Measurements from ENCODE around the gene SYT14. TPM values are rescaled to one million over a fixed set of nuclear protein-coding genes. Genes with fewer than 3 reads are reported as not detected.
"Not testable (repeated sequence)": the region's sequence is repeated elsewhere in the genome, so short reads cannot be mapped to it uniquely, and the experiment has no call there.

Gene SYT14
- total RNA-seq, 1 donor from 2014 or later = 3.9 TPM

DNA sequence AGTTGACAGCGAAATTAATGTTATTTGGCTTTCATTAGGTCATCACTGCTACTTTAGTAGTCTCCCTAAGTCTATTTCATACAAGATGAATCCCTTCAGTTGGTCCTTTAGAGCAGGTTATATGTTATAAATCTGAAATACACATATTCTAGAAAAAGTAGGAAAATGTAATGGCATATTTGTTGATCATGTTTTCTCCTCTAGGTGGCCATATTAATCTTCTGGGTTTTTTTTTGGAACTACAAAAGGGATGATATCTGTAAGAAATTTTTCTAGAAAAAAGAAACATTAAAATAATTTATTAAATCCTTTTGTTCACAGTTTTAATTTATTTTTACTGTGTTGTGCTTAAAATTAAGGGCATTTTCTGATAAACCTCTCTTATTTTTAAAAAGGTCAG lies 87.9 kb downstream of the SYT14 start:
- DNase-seq (ENCODE audit: low spot score) = no peak

DNA sequence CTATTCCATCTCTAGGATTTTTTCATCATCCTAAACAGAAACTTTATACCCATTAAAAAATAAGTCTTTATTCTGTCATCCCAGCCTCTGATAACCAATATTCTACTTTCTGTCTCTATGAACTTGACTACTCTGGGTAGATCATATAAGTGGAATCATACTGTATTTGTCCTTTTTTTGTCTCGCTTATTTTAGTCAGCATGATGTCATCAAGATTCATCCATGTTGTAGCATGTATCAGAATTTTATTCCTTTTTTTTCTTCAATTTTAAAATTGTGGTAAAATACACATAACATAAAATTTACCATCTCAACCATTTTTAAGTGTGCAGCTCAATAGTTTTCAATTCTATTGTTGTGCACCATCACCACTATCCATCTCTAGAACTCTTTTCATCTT lies 90.0 kb downstream of the SYT14 start:
- no peak for DNase-seq (ENCODE audit: low spot score)

DNA sequence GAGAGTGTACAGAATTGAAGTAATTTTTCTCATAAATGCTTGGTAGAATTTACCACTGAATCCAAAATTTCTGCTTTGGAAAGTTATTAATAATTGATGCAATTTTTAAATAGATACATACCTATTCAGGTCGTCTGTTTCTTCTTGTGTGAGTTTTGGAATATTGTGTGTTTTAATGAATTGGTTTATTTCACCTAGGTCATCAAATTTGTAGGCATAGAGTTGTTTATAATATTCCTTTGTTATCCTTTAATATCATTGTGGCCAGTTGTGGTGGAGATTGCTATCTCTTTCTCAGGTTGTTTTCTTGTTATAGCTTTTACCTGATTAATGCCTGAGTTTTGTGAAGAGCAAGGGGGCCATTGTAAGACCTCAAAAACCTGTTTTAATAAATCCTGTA lies 93.5 kb downstream of the SYT14 start:
- DNase-seq (ENCODE audit: low spot score) = no peak

DNA sequence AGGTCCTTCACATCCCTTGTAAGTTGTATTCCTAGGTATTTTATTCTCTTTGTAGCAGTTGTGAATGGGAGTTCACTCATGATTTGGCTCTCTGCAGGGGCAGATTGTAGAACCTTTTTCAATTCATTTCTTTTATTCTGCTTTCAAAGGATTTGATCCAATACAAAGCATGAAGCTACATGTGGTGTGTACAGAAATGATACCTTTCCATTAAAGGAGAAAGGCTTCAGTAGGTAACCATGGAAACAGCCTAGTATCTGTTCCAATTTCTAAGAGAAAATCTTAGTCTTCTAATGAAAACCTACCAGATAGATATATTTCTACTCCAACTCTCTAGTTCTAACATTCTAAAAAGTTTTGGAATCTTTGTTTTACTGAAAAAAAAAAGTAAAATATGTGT lies 105.0 kb downstream of the SYT14 start:
- no peak for DNase-seq (ENCODE audit: low spot score)

DNA sequence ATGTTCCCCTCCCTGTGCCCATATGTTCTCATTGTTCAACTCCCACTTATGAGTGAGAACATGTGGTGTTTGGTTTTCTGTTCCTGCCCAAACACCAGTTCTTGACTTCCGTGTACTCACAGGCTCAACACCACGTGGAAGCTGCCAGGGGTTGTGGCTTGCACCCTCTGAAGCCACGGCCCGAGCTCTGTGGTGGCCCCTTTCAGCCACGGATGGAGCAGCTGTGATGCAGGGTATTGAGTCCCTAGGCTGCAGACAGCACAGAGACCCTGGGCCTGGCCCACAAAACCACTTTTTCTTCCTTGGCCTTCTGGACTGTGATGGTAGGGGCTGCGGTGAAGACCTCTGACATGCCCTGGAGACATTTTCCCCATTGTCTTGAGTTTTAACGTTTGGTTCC lies 111.6 kb downstream of the SYT14 start:
- DNase-seq (ENCODE audit: low spot score) = no peak

DNA sequence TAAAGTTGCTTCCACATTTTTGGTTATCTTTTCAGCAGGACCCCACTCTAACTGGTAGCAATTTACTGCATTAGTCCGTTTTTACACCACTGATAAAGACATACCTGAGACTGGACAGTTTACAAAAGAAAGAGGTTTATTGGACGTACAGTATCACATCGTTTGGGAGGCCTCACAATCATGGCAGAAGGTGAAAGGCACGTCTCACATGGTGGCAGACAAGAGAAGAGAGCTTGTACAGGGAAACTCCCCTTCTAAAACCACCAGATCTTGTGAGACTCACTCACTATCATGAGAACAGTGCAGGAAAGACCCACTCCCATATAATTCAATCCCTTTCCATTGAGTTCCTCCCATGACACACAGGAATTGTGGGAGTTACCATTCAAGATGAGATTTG lies 112.5 kb downstream of the SYT14 start:
- DNase-seq (ENCODE audit: low spot score) = not testable (repeated sequence)

DNA sequence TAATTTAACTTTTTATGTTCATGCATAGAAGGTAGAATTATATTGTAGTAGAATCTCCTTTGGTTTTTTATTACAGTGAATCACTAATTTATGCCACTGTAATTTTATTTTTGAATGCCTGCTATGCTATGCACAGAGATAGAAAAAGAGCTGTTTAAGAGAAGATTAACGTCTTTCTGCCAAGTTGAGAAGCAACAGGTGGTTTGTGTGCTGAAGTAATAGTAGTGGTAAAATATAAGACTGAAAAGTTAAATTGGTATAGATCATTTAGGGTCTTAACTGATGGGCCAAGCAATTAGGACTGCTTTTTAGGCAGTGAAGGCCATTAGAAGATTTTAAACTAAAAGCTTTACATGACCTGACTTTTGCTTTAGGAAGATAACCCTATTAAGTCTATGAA lies 115.1 kb downstream of the SYT14 start:
- DNase-seq (ENCODE audit: low spot score) = no peak

DNA sequence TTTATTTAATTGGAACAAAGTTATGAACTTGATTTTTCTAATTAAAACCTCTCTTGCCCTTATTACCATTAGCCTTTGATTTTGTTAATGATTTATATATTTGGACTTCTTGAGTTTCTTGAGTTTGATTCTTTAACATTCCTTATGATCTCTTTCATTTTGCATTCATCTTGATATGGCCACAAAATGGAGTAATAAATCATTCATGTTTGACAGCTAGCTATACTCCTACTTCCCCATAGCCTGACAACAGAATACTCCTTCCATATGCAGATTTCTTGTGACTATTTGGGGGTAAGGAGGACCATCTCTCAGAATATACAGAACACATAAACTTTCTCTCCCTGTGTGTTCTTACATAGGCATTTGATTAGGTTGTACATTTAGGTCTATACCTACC lies 119.6 kb downstream of the SYT14 start:
- DNase-seq (ENCODE audit: low spot score) = no peak

DNA sequence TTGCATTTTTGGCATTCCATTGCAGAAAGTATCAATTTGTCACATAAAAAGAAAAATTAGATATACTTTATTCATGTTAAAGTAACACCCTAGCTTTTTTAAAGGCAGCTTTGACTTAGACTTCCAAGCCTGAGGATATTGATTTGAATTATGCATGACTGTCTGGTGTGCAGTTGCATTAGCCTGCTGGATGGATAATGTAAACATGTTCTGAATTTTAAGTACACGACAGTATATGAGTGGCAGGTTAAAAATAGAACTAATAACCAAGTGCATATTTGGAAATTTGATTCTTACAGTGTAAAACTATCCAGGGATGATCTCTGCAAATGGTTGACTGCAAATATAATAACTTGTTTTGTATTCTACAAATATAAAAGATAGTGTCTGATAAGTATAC lies 124.0 kb downstream of the SYT14 start:
- no peak for DNase-seq (ENCODE audit: low spot score)

DNA sequence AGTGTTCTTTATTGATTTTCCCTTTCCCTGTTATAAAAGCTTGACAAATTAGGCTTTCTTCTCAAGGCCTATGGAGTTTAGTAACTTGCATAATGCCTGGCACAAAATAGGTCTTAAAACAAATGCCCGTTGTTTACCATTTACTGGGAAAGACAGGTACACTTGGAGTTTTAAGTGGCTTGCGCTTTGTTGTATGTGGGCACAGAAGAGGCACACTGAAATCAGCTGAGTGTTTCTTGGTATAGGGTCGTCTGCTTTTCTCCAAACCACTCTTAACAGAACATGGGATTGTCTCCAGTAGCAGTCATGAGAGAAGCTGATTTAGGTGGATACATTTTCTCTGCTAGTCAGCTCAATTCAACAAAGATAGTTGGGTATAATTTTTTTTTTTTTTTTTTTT lies 132.5 kb downstream of the SYT14 start:
- DNase-seq (ENCODE audit: low spot score) = no peak

DNA sequence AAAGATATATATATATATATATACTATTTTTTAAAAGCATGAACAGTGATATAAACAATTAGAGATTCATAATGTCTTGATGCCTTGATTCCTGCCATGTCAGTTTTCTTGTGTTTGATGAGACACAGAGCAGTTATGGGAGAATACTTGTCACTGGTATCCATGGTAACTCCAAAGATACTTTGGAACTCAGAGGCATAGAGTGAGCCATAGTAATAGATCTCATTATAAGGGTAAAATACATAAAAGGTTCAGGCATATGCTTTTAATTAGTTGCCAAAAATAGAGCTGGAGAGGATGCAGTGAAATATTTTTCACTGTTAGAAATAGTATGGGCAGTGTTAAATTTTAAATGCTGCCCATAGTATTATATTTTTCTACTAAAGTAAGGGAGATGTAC lies 134.1 kb downstream of the SYT14 start:
- DNase-seq (ENCODE audit: low spot score) = no peak

DNA sequence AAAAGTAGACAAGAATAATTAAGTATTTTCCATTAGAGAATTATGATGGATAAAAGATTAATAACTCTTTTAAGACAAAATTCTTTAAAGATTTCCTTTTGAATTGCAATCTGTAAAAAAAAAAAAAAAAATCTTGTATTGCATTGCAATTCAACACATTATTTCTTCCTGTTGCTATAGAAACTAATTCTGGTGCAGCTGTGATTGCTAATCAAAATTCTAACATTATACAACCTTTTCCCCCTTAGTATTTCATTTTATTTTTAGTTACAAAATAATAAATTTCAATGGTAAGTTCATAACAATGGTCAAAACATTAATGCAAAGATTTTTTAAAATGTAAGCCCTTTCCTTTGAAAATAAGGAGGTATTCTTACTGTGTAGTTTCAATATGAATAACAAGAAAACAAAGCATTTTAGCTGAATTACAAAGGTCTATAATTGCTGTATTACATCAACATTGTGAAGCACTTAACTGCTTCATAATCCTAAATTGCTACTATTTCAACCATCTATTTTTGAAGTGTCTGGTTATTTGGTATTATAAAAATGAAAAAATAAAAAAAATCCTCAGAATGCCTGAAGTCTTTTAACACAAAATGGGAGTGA lies 135.0 kb downstream of the SYT14 start:
- no peak for DNase-seq (ENCODE audit: low spot score)

DNA sequence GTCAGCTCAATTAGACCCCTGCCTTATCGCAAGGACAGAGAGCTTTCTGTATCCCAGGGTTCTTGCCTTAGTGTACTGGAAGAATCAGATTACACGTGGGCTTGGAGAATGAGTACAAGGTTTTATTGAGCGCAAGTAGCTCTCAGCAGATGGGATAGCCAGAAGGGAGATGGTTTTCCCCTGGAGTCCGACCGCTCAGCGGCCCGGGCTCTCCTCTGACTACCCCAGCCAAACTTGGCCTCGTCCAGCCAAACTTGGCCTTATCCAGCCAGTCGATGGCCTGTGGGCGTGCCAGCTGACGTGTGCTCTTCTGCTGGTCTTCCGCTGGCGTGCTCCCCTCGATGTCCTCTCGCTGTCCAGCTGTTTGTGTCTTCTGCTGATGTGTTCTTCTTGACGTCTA lies 136.9 kb downstream of the SYT14 start:
- no peak for DNase-seq (ENCODE audit: low spot score)

DNA sequence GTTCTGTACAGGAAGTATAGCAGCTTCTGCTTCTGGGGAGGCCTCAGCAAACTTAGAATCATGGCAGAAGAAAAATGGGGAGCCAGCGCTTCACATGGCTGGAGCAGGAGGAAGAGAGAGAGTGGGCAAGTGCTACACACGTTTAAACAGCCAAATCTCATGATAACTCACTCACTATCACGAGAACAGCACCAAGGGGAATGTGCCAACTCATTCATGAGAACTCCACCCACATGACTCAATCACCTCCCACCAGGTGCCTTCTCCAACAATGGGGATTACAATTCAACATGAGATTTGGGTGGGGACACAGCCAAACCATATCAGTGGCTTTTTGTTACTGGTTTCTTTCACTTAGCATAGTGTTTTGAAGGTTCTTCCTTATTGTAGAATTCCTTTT lies 138.6 kb downstream of the SYT14 start:
- no peak for DNase-seq (ENCODE audit: low spot score)

DNA sequence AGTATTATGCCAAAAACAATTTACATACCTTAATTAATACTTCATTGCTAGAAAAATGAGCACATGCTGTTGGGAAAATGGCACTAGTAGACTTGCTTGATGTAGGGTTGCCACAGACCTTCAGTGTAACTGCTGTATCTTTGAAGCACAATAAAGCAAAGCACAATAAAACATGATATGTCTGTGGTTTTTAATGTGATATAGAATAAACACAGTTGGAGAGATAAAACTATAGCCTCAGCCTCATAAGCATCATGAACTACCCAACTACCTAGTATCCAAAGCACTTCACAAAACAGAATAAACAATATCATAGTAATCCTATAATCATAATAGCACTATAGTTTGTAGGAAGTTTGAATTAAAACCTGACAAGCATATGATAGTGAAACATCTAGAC lies 143.5 kb downstream of the SYT14 start:
- no peak for DNase-seq (ENCODE audit: low spot score)

DNA sequence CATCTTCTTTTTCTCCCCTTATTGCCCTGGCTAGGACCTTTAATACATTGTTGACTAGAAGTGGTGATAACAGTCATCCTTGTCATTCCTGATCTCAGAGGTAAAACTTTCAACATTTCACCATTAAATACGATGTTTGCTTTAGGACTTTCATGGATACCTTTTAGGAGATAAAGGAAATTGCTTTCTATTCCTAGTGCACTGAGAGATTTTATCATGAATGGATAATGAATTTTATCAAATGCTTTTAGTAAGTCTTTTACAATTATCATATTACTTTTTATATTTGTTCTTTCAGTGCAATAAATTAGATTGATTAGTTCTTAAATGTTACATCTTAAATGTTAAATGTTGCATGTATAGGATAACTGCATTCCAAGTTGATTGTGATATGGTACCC lies 147.3 kb downstream of the SYT14 start:
- no peak for DNase-seq (ENCODE audit: low spot score)

DNA sequence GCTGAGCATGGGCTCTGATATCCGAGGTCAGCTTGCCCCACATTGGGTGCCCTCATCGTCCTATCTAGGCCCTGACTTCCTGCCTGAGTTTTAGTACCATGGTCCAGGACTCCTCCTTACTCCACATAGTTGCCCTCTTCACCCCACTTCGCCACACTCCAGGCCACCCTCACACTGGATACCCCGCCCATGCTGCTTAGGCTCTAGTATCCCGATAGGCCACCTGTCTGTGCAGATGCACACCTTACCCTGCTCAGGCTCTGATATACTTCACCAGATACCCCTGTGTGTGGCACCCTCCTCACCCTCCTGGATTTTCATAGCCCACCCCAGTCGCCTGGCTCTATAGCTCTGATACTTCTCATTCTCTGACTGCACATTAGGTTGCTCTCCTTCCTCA lies 149.0 kb downstream of the SYT14 start:
- DNase-seq (ENCODE audit: low spot score) = no peak

DNA sequence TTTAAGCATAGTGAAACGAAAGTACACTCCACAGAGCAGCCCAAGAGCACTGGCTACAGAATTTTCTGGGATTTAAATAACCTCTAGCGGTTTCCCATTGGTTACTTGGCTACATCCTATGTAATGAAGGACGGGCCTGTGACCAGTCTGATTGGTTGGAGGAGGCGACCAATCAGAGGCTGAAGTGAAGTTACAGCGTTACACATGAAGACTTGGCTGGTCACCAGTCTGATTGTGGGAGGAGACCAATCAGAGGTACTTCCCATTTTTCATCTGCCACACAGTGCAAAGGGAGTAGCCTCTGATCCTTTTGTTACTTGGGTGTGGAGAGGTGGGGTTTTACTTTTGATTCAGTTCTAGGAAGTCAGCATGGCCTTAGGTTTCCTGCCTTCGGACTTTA lies 151.8 kb downstream of the SYT14 start:
- DNase-seq (ENCODE audit: low spot score) = no peak

DNA sequence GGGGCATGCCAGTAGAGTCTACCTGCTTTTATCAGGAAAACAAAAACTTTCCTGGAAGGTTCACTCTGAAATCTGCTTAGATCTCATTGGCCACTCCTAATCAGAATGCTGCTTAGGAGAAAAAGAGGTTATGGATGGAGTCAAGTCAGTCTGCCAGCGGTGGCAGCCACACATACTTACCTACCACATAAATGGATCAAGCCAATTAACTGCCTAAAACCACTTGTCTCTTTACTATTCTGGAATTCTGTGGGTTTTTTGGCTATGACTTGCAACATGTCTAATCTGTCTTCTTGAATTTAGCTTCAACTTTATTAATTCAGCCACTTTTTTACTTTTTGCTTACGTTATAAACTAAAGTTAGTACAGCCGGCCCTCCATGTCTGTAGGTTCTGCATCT lies 154.3 kb downstream of the SYT14 start:
- no peak for DNase-seq (ENCODE audit: low spot score)

DNA sequence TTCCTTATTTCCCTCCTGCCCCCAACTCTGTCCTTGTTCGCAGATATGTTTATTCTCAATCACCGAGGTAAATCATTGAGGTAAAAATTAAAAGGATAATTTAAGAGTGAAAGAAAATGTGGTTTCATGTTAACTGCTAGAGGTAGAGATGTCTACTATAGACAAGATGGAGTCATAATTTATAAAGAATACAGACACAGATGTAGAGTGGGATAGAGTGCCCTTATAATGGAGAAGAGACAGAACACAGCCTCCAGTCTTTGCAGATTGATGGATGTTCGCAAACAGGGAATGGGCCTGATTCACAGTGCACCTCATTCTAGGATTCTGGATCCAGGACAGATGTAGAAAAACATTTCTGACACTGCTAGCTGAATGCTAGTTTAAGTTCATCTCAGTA lies 155.4 kb downstream of the SYT14 start:
- DNase-seq (ENCODE audit: low spot score) = no peak

DNA sequence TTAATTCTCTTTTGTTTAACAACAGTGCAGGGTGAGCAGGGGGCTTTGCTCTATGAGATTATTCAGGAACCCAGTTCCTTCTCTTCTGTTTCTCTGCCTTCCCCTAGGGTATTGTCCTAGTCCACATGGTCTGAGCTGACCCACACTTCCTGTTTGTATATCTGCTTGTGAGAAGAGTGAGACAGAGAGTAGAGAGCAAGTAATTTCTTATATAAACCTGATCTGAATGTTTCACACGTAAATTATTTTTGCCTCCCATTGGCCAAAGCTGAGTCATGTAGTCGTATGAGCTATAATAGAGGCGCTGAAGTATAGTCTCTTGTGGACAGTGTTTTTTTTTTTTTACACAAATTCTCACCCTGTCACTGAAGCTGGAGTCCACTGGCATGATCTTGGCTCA lies 160.3 kb downstream of the SYT14 start:
- no peak for DNase-seq (ENCODE audit: low spot score)

DNA sequence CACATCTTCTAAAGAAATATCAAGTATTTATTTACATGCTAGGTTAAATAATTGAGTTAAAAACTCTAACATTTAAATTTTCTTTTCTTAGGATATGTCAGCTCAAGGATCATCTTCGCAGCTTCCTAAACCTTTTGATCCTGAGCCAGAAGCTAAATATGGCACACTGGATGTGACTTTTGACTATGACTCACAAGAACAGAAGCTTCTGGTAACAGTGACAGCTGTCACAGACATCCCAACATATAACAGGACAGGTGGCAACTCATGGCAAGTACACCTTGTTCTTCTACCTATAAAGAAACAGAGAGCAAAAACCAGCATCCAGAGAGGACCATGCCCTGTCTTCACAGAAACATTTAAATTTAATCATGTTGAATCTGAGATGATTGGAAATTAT lies 161.9 kb downstream of the SYT14 start:
- DNase-seq (ENCODE audit: low spot score) = no peak

DNA sequence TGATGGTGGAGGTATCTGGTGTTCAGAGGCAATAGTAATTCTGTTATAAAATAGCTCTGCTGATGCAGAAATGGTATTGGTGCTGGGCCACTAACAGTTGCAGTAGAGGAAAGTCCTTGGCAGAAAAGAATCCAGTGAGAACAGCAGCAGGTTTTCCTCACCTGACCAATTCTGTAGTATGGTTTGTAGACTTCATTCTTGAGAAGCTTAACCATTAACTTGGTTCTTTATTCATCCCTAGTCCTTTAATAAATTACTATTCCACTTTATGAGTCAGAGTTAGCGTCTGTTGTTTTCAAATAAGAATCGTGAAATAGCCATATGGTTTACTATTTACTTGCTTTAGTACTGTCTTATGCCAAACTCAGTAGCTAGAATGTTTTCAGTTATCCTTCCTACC lies 166.1 kb downstream of the SYT14 start:
- DNase-seq (ENCODE audit: low spot score) = no peak

DNA sequence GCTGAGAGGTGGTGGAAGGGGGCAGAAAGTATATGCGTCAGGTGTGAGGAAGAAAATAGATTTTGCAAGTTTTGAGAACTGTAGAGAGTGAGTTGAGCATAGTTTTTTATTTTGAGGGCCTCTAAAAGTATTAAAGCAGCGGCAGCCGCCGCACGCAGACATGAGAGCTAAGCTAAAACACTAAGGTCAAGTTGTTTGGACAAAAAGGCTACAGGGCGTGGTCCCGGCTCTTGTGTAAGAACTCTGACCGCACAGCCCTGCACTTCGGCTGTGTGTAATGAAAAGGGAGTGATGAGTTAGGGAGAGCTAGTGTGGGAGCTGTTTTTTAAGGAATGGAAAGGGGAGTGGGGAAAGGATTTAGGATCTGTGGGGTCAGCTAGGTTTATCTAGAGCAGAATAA lies 174.9 kb downstream of the SYT14 start:
- DNase-seq (ENCODE audit: low spot score) = not testable (repeated sequence)

DNA sequence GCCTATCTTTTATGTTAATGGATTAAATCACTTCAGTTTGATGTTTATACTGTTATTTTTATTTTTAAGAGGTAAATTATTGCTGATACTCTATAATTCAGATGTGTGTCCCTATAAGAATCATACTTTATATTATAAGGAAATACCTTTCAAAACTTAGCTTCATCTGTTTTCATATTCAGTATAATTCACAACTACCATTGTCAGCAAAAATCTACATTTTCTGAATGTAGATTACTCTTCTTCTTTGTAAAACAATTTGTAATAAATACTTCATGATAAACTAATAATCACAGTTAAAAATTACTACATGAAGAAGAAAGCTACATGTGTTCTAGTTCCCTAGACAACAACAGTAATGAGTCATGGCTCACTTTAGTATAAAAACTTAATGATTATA lies 179.2 kb downstream of the SYT14 start:
- DNase-seq (ENCODE audit: low spot score) = no peak
